ENCODE measurements around the gene SULT1E1.

Gene SULT1E1

DNA sequence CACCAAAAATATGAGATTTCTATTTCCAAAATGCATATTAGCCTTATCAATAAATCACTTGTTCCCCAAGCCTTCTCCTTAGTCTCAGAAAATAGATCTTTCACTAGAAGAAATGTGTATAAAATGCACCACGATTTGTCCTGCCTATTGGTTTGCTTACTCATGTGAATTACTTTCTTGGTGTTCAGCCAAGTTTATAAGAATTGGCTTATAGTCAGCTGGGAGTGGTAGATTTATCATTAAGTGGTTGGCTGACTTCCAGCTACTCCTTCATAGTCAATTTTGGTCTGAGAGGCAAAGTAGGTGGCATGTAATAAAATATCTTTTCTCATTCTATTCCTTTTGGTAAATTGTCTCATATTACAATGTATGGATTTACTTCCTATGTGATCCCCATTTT lies 1.3 kb downstream of the SULT1E1 start:
- no peak overlapping the region for H3K4me3 ChIP-seq (replicated peaks; ENCODE audit: low read depth, low read length)
- DNase-seq (ENCODE audit: extremely low read depth, insufficient read length), result no peak
- TF ChIP-seq, protein P1, sequence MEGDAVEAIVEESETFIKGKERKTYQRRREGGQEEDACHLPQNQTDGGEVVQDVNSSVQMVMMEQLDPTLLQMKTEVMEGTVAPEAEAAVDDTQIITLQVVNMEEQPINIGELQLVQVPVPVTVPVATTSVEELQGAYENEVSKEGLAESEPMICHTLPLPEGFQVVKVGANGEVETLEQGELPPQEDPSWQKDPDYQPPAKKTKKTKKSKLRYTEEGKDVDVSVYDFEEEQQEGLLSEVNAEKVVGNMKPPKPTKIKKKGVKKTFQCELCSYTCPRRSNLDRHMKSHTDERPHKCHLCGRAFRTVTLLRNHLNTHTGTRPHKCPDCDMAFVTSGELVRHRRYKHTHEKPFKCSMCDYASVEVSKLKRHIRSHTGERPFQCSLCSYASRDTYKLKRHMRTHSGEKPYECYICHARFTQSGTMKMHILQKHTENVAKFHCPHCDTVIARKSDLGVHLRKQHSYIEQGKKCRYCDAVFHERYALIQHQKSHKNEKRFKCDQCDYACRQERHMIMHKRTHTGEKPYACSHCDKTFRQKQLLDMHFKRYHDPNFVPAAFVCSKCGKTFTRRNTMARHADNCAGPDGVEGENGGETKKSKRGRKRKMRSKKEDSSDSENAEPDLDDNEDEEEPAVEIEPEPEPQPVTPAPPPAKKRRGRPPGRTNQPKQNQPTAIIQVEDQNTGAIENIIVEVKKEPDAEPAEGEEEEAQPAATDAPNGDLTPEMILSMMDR (IDR thresholded peaks at IDR 0.05; ENCODE audit: insufficient read depth, low read length, poor library complexity, severe bottlenecking), result no peak
- H3K27me3 ChIP-seq (replicated peaks; ENCODE audit: control insufficient read depth, insufficient read depth, low read length), result no peaks in the 10 kb centered on the region
- H3K36me3 ChIP-seq (ENCODE audit: control insufficient read depth, insufficient read depth, low read length), result no peaks in the 10 kb centered on the region

DNA sequence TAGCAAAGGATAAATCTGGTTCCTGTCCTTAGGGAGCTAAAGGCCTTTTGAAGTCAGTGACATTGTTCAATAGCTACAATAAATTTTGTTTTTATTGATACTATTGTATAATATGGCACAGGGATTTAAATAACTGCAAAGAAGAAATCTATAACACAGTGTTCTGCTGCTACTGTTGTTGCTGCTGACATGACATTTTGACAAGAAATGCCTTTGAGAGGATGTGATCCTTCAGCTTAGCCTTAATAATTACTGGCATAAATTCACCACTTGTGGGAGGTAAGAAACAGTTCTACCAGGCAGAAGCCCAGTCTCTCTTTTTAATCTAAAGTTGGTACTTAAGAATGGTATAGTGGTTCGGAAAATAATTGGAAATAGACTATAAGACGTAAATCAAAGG lies 4.1 kb downstream of the SULT1E1 start:
- DNase-seq (ENCODE audit: extremely low read depth, insufficient read length), result no peak
- Histone ChIP-seq H3K36me3 (ENCODE audit: control insufficient read depth, insufficient read depth, low read length) (no peaks in the 10 kb centered on the region), H3K27me3 (replicated peaks; ENCODE audit: control insufficient read depth, insufficient read depth, low read length) (no peaks in the 10 kb centered on the region)

DNA sequence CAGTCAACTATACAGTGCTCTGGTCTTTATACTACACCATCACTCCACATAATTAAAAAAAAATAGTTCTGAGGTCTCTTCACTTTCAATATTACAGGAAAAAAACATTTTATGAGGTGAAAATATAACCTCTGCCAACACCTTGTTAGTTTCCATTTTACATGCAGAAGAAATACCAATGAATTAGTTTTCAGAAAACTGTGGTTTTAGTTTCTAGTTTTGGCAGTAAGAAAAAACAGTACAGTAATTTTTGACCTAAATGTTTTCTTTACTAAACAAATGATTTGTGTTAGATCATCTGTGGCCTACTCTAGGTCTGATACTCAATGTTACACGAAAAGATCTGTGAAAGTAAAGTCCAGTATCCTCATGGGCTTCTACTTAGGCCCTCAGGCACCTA lies 10.0 kb downstream of the SULT1E1 start:
- no peaks in the 10 kb centered on the region for H3K36me3 ChIP-seq (ENCODE audit: control insufficient read depth, insufficient read depth, low read length)
- no peak overlapping the region for H3K4me3 ChIP-seq (replicated peaks; ENCODE audit: low read depth, low read length)
- H3K27me3 ChIP-seq (replicated peaks; ENCODE audit: control insufficient read depth, insufficient read depth, low read length), result no peaks in the 10 kb centered on the region
- TF ChIP-seq, protein P1 (IDR thresholded peaks at IDR 0.05; ENCODE audit: insufficient read depth, low read length, poor library complexity, severe bottlenecking), result no peak
- DNase-seq (ENCODE audit: extremely low read depth, insufficient read length), result no peak

More for the DNA sequence above, 4.1 kb downstream of the SULT1E1 start:
- TF ChIP-seq, protein P1 (IDR thresholded peaks at IDR 0.05; ENCODE audit: insufficient read depth, low read length, poor library complexity, severe bottlenecking), result no peak
- H3K4me3 ChIP-seq (replicated peaks; ENCODE audit: low read depth, low read length), result no peak overlapping the region

DNA sequence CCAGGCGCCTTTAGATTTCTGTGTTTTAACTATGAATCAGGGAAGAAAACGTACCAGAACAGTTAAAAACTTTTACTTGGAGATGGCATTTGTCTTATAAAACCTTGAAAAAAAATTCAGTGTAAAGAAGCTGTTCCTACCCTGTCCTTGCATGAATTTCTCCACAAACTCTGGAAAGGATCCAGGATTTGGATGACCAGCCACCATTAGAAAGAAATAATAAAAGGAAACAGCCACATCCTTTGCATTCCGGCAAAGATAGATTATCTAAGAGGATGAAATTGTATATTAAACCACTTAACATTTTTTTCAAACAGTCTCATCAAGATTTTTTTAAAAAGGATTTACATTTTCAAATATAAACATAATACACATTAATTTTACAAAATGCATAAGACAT lies 10.6 kb downstream of the SULT1E1 start:
- no peak for DNase-seq (ENCODE audit: extremely low read depth, insufficient read length)
- Histone ChIP-seq H3K36me3 (ENCODE audit: control insufficient read depth, insufficient read depth, low read length) (no peaks in the 10 kb centered on the region), H3K27me3 (replicated peaks; ENCODE audit: control insufficient read depth, insufficient read depth, low read length) (no peaks in the 10 kb centered on the region), H3K4me3 (replicated peaks; ENCODE audit: low read depth, low read length) (no peak overlapping the region)
- TF ChIP-seq, protein P1 (IDR thresholded peaks at IDR 0.05; ENCODE audit: insufficient read depth, low read length, poor library complexity, severe bottlenecking), result no peak

DNA sequence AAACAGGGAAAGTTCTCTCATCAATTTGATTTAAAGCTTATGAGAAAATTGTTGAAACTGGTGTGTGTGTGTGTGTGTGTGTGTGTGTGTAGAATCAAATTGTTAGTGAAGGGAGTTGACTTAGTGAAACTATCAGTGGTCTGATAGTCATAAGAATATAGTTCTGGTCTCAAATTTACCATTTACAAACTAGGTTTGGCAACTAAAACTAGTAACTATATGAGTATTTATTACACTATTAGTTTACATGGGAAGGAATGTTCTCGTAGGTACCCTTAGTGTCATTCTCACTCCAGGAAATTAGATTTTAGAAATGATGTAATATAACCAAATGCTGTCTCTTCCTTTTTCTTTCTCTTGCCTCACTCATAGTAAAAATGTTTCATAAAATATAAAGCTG lies 11.9 kb downstream of the SULT1E1 start:
- Histone ChIP-seq H3K27me3 (replicated peaks; ENCODE audit: control insufficient read depth, insufficient read depth, low read length) (no peaks in the 10 kb centered on the region), H3K36me3 (ENCODE audit: control insufficient read depth, insufficient read depth, low read length) (no peaks in the 10 kb centered on the region), H3K4me3 (replicated peaks; ENCODE audit: low read depth, low read length) (no peak overlapping the region)
- TF ChIP-seq, protein P1 (IDR thresholded peaks at IDR 0.05; ENCODE audit: insufficient read depth, low read length, poor library complexity, severe bottlenecking), result no peak
- DNase-seq (ENCODE audit: extremely low read depth, insufficient read length), result no peak

DNA sequence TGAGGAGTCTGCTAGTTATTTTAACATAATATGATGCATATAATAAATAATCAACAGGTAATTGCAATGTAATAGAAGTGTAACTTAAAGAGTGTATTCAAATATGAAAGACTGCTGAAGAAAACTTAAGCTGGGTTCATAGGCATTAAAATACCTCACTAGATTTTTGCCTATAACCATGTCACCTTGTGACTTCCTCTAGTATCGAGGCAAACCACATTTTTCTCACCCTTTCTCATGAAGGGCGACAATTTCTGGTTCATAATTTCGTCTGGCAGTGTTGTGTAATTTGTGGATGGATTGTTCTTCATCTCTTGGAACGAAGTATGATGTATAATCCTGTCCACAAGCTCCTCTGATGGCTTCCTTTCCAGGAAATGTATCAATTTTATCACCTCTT lies 16.0 kb downstream of the SULT1E1 start:
- H3K27me3 ChIP-seq (replicated peaks; ENCODE audit: control insufficient read depth, insufficient read depth, low read length), result no peaks in the 10 kb centered on the region
- no peak for DNase-seq (ENCODE audit: extremely low read depth, insufficient read length)
- TF ChIP-seq, protein P1 (IDR thresholded peaks at IDR 0.05; ENCODE audit: insufficient read depth, low read length, poor library complexity, severe bottlenecking), result no peak

More for the DNA sequence above, 16.0 kb downstream of the SULT1E1 start:
- Histone ChIP-seq H3K4me3 (replicated peaks; ENCODE audit: low read depth, low read length) (no peak overlapping the region), H3K36me3 (ENCODE audit: control insufficient read depth, insufficient read depth, low read length) (no peaks in the 10 kb centered on the region)
